Kasumi-1 (cell line): Measurements from ENCODE around the gene KLHDC10.
"Not testable (repeated sequence)": the region's sequence is repeated elsewhere in the genome, so short reads cannot be mapped to it uniquely, and the experiment has no call there.

Source experiments
- DNase-seq, 2 experiments: peaks; one replicate each; lab custom pipeline; 2025; lab: John Stamatoyannopoulos, UW

The KLHDC10 gene

DNA sequence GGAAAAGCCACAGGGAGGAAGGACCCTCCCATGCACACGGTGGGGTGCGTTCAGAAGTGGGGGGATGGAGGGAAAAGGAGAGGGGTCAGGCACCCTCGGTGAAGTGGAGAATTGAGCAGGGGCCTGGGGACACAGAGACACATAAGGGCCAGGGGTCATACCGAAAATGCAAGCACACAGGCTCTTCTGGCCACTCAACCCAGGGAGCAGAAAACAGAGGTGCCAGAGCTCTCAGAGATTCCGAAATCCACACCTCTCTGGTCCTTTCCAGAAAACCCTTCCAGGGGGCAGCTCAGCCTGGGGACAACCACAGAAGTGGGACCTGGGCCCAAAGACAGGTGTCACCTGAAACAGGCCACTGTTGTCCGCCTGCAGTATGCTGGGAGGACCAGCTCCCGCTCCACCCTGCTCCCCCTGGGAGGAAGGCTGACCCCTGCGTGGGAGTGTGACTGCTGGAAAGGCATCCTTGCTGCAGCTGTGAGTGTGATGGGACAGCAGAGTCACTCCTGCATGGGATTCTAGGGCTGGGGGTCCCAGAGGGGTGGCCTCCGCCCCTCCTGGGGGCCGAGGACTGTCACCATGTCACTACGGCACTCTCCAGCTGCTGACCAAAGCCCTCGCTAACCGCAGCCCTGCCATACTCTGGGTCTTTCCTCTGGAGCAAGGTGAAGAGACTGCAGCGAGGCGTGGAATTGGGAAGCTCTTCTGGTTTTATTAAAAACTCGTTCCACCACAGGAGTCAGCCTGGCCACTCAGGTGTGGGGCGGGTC lies 71.7 kb downstream of the KLHDC10 start:
- no peak for DNase-seq

DNA sequence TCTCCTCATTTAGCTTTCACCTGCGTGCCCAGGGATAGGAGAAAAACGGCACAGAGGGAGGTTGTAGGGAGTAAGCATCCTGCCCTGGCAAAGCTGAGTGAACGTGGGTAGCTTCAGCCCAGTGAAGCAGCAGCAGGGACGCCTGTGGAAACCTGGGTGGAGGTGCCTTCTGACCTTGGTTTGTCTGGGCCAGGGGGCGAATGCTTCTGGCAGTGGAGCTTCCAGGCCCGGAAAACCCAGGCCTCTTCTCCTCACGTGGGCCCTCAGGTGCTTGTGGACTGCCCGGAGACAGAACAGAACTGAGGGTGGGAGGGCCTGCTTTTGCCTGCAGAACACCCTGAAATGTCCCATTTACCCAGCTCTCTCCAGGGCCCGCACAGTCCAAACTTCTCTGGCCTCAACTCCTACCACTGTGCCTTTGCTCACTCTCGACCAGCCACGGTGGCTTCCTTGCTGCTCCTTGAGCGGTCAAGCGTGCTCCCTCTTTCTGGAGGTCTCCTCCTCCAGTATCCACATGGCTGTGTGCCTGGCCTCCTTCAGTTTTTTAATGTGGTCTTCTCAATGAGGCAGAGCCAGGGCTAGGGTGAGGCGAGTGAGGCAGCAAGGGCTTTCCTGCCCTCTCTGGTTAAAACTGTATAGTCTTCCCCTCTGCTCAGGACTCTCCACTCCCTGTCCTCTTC lies 72.5 kb downstream of the KLHDC10 start:
- no peak for DNase-seq

DNA sequence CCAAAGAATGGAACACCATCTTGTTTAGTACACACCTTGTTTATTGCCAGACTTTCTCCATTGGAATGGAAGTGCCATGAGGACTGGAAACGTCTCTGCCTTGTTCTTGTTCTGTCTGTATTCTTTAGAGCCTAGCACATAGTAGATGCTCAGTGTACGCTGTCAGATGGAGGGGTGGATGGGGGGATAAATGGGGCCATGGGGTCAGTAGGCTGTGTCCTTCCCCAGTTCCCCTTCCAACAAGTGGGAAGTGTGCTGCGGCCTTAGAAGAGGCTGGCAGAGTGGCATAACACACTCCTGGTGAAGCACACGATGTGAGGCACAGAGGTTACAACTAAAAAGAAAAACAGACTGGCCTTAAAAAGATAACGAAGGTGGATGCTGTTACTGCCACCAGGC lies 73.0 kb downstream of the KLHDC10 start:
- DNase-seq, result no peak

DNA sequence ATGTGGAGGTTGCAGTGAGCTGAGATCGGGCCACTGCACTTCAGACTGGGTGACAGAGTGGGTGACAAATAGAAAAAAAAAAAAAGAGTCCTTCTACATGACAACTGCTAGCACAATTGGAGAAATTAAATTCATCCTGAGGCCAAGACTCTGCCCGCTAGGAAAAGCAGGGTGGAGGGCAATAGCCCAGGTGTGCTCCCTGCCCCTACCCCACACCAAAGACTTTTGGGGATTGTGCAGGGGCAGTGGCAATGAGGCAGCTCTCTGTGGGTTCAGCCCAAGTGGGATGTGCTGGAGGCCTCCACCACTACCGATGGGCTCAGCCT lies 73.6 kb downstream of the KLHDC10 start:
- no peak for DNase-seq

DNA sequence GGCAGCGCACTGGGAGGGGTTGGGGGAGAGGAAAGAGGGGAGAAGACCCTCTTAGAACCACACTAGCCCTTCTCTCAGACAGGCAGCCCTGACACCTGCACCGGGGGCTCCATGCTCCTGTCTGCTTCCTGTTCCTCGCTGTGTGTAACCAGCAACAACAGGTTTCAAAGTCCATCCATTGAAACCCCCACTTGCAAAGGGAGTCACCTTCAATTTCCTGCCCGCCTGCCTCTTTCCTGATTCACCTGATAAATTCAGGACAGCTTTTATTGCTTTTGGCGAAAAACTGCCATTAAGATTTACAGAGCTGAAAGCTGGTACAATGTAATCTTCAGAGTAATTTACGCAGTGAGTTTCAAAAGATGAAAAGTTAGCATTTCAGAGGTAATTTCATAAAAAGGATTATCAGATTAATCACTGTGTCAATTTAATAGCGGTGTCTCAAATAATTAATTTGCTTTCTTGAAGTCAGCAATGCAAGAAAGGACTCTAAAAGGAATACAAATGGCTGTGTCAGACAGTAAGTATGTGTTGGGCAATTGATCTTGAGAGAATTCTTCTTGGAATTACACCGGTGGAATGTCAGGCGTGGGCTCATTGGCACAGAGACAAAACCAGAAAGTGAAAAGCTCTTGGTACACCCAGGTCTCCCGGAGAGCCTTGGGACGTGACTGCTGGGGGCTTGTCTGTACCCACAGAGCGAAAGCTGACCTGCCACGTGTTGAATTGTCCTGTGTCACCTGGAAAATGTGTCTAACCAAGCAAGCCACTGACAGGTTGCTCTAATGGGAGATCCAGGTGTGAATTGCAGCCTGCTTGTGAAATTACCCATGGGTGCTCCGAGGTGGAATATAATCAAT lies 74.2 kb downstream of the KLHDC10 start:
- DNase-seq, result no peak

DNA sequence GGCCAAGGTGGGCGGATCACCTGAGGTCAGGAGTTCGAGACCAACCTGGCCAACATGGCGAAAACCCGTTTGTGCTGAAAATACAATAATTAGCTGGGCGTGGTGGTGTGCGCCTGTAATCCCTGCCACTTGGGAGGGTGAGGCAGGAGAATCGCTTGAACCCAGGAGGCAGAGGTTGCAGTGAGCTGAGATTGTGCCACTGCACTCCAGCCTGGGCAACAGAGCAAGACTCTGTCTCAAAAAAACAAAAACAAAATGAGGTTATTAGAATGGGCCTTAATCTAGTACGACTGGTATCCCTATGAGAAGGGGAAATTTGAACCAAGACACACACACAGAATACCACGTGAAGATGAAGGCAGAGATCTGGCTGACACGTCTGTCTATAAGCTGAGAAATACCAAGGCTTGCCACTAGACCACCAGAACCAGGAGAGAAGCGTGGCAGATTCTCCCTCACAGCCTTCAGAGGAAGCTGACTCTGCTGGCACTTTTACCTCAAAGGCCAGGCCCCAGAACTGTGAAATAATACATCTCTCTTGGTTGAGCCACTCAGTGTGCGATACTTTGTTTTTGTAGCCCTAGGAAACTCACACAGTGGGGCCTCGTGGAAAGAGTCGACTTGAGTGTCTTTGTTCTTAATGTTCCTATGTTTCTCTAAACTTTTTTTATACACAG lies 75.2 kb downstream of the KLHDC10 start:
- DNase-seq, result no peak

DNA sequence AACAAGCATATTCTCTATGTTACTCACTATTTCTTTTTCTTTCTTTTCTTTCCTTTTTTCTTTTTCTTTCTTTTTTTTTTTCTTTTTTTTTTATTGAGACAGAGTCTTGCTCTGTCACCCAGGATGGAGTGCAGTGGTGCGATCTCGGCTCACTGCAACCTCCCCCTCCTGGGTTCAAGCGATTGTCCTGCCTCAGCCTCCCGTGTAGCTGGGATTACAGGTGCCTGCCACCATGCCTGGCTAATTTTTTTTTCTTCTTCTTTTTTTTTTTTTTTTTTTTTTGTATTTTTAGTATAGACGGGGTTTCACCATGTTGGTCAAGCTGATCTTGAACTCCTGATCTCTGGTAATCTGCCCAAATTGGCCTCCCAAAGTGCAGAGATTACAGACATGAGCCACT lies 75.8 kb downstream of the KLHDC10 start:
- not testable (repeated sequence) for DNase-seq

DNA sequence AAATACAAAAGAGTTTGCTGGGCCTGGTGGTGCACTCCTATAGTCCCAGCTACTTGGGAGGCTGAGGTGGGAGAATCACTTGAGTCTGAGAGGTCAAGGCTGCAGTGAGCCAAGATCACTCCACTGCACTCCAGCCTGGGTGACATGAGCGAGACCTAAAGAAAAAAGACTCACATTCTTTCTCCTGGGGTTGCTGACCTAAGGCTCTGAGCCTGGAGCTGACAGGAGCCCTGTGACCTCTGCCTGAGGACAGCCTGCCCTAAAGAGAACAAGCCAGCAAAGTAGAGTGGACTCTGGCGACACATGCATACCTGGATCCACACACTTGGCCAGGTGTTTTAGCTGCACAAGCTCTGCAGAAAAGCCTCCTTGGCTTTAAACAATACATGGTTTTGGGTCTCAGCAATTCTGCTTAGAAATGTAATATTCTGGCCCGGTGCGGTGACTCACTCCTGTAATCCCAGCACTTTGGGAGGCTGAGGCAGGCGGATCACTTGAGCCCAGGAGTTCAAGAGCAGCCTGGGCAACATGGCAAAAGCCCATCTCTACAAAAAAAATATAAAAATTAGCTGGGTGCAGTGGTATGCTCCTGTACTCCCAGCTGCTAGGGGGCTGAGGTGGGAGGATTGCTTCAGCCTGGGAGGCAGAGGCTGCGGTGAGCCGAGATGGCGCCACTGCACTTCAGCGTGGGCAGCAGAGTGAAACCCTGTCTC lies 76.5 kb downstream of the KLHDC10 start:
- no peak for DNase-seq

DNA sequence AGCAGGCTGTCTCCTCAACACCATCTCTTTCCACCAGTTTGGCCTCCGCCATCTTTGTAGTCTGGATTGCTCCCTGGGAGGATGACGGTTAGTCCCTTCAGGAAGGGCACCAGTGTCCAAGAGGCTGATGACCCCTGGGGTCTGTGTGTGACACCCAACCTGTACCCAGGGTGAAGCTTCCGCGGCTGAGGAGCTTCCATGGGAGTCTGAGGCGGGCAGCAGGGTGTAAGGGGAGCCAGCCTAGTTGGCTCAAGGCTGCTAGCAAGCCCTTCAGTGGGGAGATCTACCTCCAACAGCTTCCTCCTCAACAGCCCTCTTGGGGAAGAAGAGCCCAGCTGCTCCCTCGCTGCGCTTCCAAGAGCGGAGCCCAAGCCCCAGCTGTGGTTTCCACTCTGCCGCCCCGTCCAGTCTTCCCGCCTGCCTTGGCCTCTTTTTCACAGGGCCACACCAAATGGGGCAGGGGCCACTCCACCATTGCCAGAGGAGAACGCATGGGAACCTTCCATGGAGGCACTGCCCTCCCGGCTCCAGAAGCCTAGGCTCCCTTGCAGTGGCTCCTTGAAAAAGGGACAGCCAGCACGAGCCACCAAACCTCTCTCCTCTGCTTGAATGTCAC lies 77.5 kb downstream of the KLHDC10 start:
- DNase-seq, result no peak

DNA sequence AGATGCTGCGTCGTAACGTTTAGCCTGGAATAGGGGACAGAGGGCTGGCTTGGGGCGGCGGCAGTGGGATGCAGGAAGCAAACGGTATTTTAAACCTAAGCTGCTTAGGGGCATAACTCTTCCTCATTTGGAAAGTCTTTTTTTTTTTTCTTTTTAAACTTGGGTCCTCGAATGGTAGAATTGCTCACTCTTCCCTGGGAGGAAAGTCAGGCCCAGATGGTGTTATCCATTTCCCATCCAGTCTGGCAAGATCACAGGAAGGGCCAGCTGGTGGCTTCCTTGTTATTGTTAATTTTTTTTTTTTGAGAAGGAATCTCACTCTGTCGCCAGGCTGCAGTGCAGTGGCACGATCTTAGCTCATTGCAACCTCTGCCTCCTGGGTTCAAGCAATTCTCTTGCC lies 78.2 kb downstream of the KLHDC10 start:
- no peak for DNase-seq

DNA sequence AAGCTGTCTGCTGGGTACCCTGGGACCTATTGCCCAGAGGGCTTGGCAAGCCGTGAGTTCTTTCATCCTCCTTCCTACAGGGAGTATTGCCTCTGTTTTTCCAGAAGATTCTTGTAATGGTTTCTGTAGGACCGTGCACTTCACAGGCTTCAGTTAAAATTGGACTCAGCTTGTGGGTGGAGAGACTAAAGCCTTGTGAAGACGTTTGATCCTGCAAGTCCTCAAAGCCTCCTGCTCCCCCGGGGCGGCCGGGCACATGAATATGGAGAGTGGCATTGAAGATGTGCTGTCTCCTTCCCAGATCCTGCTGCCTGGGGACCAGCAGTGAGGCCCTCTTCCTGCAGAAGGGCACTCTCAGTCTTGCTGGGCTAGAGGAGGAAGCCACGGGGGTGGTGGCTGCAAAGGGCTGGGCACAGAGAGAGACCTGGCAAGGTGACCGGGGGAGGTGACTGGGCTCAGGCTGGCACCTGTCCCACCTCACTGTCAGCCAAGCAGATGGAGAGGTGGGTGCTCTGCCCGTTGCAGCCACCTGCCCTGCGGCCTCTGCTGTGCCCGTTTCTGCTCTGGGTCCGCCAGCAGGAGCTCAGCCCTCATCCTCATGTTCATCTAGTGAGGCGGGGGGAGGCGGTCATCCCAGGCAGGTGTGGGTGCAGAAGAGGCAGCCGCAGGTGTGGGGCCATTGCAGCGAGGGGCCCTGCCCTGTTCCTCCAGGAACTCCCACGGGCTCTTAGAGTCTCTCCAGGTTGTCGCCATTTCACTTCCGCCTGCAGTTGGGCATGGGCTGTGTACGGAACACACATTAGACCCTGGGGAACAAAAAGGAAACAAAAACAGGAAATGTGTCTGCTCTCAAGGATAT lies 79.2 kb downstream of the KLHDC10 start:
- no peak for DNase-seq

DNA sequence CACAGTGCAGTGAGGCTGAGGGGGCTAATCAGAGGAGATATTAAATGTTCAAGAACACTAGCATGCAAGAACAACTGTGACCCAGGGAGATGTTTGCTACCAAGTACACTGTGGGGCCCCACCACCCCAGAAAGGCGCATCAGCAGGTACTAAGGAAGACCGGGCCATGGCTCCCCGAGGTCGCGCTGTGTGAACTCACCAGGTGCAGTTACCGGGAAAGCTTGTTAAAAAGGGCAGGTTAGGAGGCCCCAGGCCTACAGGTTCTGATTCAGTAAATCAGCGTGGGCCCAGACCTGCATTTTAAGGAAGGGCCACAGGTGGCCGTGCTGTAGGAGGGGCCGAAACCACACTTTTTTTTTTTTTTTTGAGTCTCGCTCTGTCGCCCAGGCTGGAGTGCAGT lies 80.3 kb downstream of the KLHDC10 start:
- DNase-seq, result no peak

DNA sequence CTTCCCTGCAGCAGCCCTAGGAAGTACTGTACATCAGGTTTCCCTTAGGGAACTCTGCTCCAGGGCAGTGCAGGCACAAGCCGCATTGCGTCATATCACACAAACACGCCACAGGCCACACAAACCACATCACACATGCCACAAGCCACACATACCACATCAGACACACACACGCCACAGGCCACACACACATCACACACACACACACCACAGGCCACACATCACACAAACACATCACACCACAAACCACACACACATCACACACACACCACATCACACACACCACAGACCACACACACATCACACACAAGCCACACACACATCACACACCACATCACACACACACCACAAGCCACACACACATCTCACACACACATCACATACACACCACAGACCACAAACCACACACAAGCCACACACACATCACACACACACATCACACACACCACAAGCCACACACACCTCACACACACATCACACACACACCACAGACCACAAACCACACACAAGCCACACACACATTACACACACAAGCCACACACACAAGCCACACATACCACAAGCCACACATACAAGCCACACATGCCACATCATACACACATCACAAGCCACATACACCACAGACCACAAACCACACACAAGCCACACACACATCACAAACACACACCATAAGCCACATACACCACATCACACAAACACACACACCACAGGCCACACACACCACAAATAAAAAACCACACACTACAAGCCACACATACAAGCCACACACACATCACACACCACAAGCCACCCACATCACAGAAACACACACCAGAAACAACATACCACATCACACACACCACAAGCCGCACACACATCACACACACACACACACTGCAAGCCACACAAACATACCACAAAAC lies 81.5 kb downstream of the KLHDC10 start:
- no peak for DNase-seq

DNA sequence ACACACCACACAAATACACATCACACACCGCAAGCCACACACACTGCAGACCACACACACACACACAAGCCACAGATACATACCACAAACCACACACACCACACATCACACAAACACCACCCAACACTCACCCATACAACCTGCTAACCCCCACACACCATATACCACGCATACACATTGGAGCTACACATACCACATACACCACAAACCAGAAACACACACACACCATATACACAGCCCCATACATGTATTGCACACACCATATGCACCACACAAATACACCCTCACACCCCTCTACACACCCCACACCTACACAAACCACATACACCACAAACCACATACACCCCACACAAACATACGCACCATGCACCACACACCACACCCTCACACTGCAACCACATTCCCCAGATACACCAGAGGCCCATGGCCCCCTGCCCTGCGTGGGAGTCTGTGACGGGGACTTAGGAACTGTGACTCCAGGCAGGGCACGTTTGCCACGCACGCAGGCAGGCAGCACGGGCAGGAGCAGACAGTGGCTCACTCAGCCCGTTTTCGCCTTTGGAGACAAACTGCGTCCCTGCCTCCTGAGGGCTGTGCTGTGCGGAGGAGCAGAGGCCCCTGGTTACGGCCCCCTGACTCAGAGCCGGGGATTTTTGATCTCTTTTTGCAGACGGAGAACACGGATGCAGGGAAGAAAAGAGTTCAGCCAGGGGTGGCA lies 82.3 kb downstream of the KLHDC10 start:
- DNase-seq, result no peak

DNA sequence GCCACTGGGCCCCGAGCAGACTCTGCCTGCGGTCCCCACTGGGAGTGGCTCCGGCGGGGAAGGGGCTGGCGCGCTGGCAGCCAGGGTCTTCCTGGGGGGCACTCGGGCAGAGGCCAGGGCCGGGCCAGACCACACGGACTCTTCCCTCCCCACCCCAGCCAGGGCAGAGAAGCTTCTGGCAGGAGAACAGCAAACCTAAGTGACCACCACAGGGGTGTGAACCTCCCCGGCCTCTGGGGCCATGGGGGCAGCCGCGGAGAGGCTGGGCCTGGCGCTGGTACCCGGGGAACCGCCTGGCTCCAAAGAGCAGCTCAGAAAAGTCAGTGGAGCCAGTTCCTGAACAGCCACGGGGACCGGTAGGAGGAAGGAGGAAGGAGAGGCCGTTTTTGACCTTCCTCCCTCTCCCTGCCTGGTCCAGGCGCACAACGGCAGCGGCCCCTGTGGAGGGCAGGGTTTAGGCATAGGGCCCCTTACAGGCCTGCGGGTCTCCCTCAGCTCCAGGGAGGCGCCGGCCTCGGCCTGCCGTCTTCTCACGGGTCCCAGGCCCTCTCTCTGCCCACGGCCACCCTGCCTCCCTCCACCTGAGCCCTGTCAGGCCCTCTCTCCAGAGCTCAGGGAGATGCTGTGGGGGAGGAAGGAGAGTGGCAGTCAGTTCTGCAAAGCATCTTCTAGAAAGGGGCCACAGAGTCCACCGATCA lies 83.0 kb downstream of the KLHDC10 start:
- DNase-seq, result no peak

DNA sequence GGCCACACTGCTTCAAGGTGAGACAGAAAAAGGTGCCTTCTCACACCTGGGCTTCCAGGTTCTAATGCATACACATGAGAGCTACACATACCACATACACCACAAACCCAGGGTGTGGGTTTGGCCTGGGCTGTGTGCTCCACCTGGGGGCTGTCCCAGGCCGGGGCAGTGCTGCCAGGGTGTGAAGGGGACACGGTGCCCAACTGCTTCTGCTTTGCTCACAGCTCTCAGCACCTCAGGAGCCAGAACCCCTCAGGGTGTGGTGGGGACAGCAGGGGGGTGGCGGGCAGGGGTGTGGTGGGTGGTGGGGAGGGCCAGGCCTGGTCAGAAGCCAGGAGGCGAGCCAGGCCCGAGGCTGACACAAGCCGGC lies 83.8 kb downstream of the KLHDC10 start:
- DNase-seq, result no peak

DNA sequence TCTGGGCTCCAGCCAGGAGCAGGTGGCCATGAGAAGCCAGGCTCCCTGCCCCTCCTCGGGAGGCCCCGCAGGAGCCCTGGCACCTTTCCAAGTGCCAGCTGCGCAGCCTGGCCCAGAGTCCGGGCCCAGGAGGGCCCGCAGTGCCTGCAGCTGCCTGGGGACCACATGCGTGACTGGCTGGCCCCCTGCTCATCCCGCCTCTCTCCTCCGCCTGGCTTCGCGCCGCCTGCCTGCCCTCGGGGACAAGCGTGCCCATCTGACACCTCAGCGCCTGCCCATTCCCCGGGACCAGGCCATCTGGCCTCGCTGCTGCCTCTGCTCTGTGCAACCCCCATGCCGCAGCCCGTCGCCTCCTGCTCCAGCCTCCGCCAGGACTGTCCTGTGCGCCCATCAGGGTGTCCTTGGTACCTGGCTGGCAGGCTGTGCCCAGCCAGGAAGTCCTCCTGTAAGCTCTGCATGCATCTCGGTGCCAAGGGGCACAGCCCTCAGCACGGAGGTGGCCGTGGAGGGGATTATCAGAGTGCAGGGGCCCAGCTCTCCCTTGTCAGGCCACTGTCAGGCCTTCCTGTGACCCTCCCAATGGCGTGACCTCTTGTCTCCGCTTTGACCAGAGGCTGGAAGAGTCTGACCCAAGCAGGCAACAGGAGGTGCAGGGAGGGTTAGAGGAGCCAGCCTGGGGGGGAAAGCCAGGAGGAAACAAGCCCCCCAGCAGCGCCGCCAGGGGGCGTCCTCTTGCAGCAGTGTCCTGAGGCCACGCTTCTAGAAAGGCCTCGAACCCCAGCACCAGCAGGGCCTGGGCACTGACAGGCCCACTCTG lies 84.4 kb downstream of the KLHDC10 start:
- no peak for DNase-seq
